Motor neuron (in vitro differentiated cells): ENCODE data around the gene TIMM8B. TPM values are rescaled to one million over a fixed set of nuclear protein-coding genes. Genes with fewer than 3 reads are reported as not detected.

Source experiments
- ATAC-seq, 8 experiments: fragments of 200-7000 bp; cut with Tn5 transposase; replicated peaks in 6 of 8; 2 replicates each; pipeline ENCODE4 v1.8.0; 2021; ENCODE audit warnings: mild to moderate bottlenecking in 8 of 8, moderate library complexity in 8 of 8
- H3K27ac ChIP-seq, 2 donors: fragments of 250-450 bp; sonication (Bioruptor Pico); 2 replicates each; pipeline ENCODE4 v1.9.0; 2021; ENCODE audit warnings: antibody characterized with exemption in 2 of 2, mild to moderate bottlenecking in 2 of 2, moderate library complexity in 1 of 2
- H3K4me1 ChIP-seq, 2 donors: fragments of 250-450 bp; sonication (Bioruptor Pico); replicated peaks in 1 of 2; 2 replicates each; pipeline ENCODE4 v1.6.1; 2021; ENCODE audit warnings: antibody characterized with exemption in 2 of 2, mild to moderate bottlenecking in 2 of 2, moderate library complexity in 1 of 2
- H3K4me3 ChIP-seq, 5 donors: fragments of 250-450 bp; sonication (Bioruptor Pico); 2 replicates each; pipeline ENCODE4 v1.9.0; 2021; ENCODE audit warnings: antibody characterized with exemption in 5 of 5, mild to moderate bottlenecking in 5 of 5, moderate library complexity in 4 of 5
- WGBS, 10 experiments: fragments of 450-650 bp; shearing (Covaris generic); methylation state at CpG; one replicate each; pipeline ENCODE4 v1.0.0; 2022; 5-methylcytosine and 5-hydroxymethylcytosine counted together
- in situ Hi-C, 9 experiments: fragments of 400-800 bp; cut with MboI; loops; one replicate each; pipeline ENCODE4 v1.15.0; 2021; ENCODE audit warnings: low sequenced_read_pairs in 9 of 9, low pct_unique_long_range_greater_than_20kb in 2 of 9; ENCODE audit not compliant: unreplicated experiment in 9 of 9
- total RNA-seq, 8 experiments: library from RNA; unstranded; fragments of 300-600 nt; gene quantifications; 2 replicates each; pipeline versions ENCODE4 v1.2.3 to v1.2.4, GENCODE V29; 2022

Gene TIMM8B, protein sequence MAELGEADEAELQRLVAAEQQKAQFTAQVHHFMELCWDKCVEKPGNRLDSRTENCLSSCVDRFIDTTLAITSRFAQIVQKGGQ
- total RNA-seq, result 100 to 1,000 TPM in 7 of 8 experiments, 10 to 100 TPM in 1; 94.3 to 189 (median 128) TPM

DNA sequence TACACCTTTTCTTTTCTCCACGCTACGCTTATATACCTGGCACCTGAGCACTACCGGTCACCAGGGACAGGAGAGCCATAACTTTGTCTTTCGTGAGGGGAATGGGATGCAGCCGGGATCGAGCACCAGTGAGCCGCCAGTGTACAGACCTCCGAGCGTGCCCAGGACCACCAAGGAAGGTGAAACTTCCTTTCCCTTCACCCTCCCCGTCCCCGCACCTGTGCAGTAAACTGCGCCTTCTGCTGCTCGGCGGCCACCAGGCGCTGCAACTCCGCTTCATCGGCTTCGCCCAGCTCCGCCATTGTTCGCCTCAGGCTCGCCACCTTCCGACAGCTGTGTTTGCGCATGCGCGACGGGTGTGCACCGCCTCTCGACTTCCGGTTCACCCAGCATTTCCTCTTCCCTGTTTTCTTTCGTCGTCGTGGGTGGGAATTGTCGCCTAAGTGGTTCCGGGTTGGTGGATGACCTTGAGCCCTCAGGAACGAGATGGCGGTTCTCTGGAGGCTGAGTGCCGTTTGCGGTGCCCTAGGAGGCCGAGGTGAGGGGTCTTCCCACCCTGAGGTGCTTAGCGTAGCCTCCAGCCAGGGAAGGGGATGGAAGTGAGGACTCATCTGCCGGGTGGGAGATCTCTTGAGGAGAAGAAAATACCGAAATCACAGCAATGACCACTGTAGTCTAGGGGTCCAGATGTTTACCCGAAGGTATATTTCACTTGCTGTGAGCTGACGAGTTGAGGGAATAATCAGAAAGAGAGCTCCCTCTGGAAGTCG is at the start of gene TIMM8B, which contains the start of gene SDHD:
Gene TIMM8B (minus strand): TSS at position 335 of the 770 bp plus-strand sequence. CDS start 33 bp downstream, at position 302.
Gene SDHD (plus strand): TSS at position 452 of the 770 bp plus-strand sequence. CDS start 35 bp downstream, at position 487.
- H3K4me3 ChIP-seq, result peak within 1 kb of the TSS; percentile 80 to 97 (median 88)
- peak; percentile 90 to 98 (median 96) for ATAC-seq
- 0 to 2% (median 0%) methylated on average over 1 to 22 of the region's 45 CpGs; no CpG with 5 or more reads in 1 of the 10 experiments for WGBS, 10 experiments
- peaks cover 17 to 19% of the 10 kb centered on the region in 2 donors for H3K4me1 ChIP-seq
- in situ Hi-C loops, result loop anchor here in 1 of 9 experiments (25.0 kb wide), 1 partner anchor 176 kb away; the partner anchor contains the start of gene PLET1
- peak within 1 kb of the TSS; percentile 82 to 92 for H3K27ac ChIP-seq

DNA sequence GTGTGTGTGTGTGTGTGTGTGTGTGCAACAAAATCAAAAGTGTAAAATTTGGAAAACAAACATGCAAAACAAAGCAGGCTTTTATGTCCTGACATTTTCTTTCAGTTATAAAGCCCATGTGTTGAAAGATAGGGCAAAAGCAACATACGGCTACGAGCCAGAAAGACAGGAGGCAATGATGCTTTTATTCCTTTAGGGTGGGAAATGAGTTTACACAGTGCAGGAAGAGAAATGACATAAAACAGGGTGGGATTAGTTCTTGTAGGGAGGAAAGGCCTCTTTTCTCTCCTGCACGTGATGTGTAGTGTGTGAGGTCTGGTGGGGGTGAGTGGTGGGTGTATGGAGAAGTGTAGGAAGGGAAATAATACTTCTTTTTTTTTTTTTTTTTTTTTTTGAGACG is 47.9 kb upstream of the TIMM8B start:
- no peak for ATAC-seq
- in situ Hi-C loops, result no loop called here
- WGBS, 10 experiments, result 60 to 100% (median 92%) methylated on average over 2 to 3 of the region's 4 CpGs; no CpG with 5 or more reads in 2 of the 10 experiments

GRCh38 chr11:112132737-112133136 is 46.2 kb upstream of the TIMM8B start:
- Histone ChIP-seq H3K4me1 (peaks cover 7 to 9% of the 10 kb centered on the region in 2 donors), H3K27ac (no peak overlapping the region), H3K4me3 (no peak overlapping the region)
- 60 to 100% (median 84%) methylated on average over 1 of the region's 2 CpGs; no CpG with 5 or more reads in 6 of the 10 experiments for WGBS, 10 experiments
- in situ Hi-C loops, result no loop called here
- ATAC-seq, result no peak

More for the DNA sequence above, 47.9 kb upstream of the TIMM8B start:
- Histone ChIP-seq H3K4me1 (no peaks in the 10 kb centered on the region), H3K4me3 (no peak overlapping the region), H3K27ac (no peak overlapping the region)

DNA sequence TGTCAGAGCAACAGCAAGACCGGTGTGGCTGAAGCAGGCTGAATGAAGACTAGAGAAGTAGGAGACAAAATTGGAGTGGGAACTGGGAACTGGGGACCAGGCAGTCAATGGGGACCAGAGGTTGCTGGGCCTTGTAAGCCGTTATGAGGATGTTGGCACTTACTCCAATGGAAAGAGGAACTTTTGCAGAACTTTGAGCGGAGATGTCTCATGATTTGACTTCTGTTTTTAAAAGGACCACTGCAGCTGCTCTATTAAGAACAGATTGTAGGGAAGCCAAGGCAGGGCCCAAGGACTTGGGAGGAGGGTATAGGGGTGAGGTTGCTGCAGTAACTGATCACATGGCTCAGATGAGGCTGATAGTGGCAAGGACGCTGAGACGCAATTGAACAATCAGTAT is 43.1 kb upstream of the TIMM8B start:
- in situ Hi-C loops, result no loop called here
- Histone ChIP-seq H3K27ac (no peak overlapping the region), H3K4me1 (peaks cover 7 to 9% of the 10 kb centered on the region in 2 donors), H3K4me3 (no peak overlapping the region)
- ATAC-seq, result no peak
- 82 to 100% (median 96%) methylated on average over 1 to 5 of the region's 5 CpGs; no CpG with 5 or more reads in 1 of the 10 experiments for WGBS, 10 experiments

DNA sequence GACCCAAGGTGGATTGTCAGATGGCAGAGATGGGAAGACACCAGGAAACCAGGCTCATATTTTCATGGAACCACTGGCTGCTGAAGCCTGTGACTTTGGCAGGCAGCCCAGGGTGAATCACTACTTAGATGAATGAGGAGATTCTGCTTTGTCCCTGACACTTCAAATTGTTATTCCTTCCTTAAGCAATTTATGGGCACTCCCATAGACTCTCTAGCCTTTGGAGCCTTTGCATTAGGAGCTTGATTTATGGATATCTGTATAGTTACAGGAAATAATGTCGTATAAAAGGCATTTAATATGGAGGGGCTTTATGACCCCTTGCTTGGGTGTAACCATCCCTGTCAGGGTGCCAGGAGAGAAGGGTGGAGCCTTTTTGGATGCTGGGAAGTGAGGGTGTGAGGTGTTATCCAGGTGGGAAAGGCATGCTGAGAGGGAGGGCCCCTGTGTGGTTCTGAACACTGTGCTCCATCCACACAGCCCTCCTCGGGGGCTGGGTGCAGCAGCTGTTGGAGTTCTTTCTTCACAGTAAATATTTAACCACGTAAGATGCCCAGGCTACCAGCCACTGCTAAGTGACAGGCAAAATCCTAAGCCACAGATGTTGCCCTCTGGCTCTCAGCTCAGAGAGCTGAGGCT is 42.0 kb upstream of the TIMM8B start:
- WGBS, 10 experiments, result 0 to 20% (median 10%) methylated on average over 1 to 3 of the region's 3 CpGs; no CpG with 5 or more reads in 5 of the 10 experiments
- H3K27ac ChIP-seq, result no peak overlapping the region

GRCh38 chr11:112127056-112127455 is 40.5 kb upstream of the TIMM8B start:
- WGBS, 10 experiments, result 57 to 100% (median 100%) methylated on average over 1 of the region's 2 CpGs; no CpG with 5 or more reads in 3 of the 10 experiments
- in situ Hi-C loops, result no loop called here
- Histone ChIP-seq H3K4me3 (no peak overlapping the region), H3K4me1 (peaks cover 7 to 9% of the 10 kb centered on the region in 2 donors), H3K27ac (no peak overlapping the region)
- no peak for ATAC-seq

More for the DNA sequence above, 42.0 kb upstream of the TIMM8B start:
- no peak overlapping the region for H3K4me3 ChIP-seq
- ATAC-seq, result peak; percentile 89 to 98 (median 95)
- H3K4me1 ChIP-seq, result peaks cover 7 to 9% of the 10 kb centered on the region in 2 donors
- in situ Hi-C loops, result no loop called here

DNA sequence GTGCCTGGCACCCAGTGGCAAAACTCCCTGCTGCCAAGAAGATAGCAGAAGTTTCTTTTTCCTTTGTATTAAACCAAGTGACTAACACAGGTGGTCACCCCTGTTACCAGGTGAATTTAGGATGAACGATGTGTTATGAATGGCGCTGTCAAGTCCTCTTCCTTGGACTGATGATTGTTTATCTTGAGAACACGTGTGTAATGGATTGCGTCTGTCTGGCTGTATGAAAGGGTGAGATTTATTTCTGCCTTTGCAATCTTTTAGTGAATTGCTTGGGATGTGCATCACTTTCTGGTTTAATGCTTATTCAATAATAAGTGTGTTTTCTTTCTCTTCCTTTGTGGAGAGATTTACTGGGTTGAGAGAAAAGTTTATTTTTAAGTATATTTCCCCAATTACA is 36.6 kb upstream of the TIMM8B start:
- in situ Hi-C loops, result no loop called here
- WGBS, 10 experiments, result 14 to 100% (median 83%) methylated on average over 1 to 4 of the region's 4 CpGs; no CpG with 5 or more reads in 1 of the 10 experiments

DNA sequence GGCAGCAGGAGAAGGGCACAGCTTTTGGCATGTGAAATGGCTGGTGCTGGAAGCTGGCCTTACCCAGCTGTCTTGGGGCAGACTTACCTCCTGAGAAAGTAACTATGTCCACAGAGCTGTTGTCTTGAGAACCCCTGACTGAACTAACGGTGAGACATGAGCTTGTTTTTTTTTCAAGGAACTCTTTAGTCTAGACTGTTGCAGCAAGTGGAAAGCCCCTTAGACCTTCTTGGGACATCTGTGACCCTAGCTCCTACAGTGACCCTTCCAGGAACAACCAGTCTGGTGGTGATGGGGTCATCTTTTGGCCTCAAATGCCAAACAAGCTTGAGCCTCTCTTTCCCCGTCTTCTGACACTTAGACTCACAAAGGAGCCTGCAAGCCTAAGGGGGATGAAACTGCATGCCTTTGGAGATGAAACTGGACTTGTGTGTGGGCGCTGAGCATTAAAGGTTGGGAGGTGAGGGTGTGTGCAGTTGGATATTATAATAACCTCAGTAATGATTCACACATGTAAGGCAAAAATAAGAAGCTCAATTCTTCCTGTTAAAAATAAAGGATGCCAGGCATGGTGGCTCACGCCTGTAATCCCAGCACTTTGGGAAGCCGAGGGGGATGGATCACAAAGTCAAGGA is 35.5 kb upstream of the TIMM8B start:
- in situ Hi-C loops, result no loop called here
- 74 to 100% (median 93%) methylated on average over 1 to 4 of the region's 5 CpGs; no CpG with 5 or more reads in 1 of the 10 experiments for WGBS, 10 experiments
- no peak overlapping the region for H3K27ac ChIP-seq
- ATAC-seq, result peak in 1 of 8 experiments; percentile 51
- no peaks in the 10 kb centered on the region for H3K4me1 ChIP-seq
- no peak overlapping the region for H3K4me3 ChIP-seq

More for the DNA sequence above, 36.6 kb upstream of the TIMM8B start:
- H3K4me3 ChIP-seq, result no peak overlapping the region
- peaks cover 0 to under 1% of the 10 kb centered on the region in 2 donors for H3K4me1 ChIP-seq
- peak in 3 of 8 experiments; percentile 20 to 76 (median 44) for ATAC-seq
- no peak overlapping the region for H3K27ac ChIP-seq

- Histone ChIP-seq H3K4me1 (no peaks in the 10 kb centered on the region), H3K27ac (no peak overlapping the region), H3K4me3 (no peak overlapping the region)
- ATAC-seq, result no peak
- 57 to 100% (median 93%) methylated on average over 1 to 2 of the region's 2 CpGs; no CpG with 5 or more reads in 6 of the 10 experiments for WGBS, 10 experiments
- in situ Hi-C loops, result no loop called here
Observed at GRCh38 chr11:112118176-112118575, 31.6 kb upstream of the TIMM8B start.

DNA sequence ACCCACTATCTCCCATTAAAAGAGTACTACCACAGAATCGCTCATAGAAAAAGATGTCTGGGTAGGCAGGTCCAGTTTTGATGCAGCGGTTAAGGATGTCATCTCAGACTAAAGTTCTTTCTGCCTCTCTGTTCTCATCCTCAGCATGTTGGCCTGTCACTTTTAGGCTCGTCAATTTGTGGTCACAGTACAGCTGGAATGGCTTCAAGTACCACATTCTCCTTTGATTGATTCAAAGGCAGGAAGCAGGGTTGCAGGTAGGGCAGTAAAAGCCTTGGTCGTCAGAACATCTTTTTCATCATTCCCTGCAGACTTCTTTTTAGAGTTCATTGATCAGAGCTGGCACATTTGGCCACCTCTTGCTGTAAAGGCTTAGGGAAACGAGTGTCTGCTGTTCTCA is 28.8 kb upstream of the TIMM8B start:
- Histone ChIP-seq H3K4me1 (no peaks in the 10 kb centered on the region), H3K4me3 (no peak overlapping the region), H3K27ac (no peak overlapping the region)
- ATAC-seq, result no peak
- in situ Hi-C loops, result no loop called here
- WGBS, 10 experiments, result 53 to 100% (median 81%) methylated on average over 1 to 5 of the region's 5 CpGs

DNA sequence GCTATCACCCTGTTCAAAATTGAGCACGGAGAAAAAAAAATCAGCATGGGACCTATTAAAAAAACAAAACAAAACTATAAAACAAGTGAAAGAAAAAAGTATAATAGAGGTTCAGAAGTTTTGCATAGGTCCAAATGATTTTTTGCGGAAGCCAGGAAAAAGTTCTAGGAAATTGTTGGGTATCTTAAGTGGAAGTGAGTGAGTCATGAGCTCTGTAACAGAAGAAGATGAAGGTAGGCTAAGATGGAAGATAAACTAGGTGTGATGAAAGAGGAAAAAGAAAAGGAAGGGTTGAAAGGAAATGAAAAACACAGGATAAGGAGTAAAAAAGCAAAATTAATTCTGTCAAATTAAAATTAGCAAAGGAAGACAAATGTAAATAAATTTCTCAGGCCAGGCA is 27.9 kb upstream of the TIMM8B start:
- WGBS, 10 experiments, result 73 to 100% (median 93%) methylated on average over 2 of the region's 2 CpGs; no CpG with 5 or more reads in 1 of the 10 experiments
- in situ Hi-C loops, result no loop called here
- Histone ChIP-seq H3K4me3 (no peak overlapping the region), H3K4me1 (no peaks in the 10 kb centered on the region), H3K27ac (no peak overlapping the region)
- ATAC-seq, result no peak

- Histone ChIP-seq H3K4me1 (no peaks in the 10 kb centered on the region), H3K27ac (no peak overlapping the region), H3K4me3 (no peak overlapping the region)
- peak in 6 of 8 experiments; percentile 51 to 79 (median 65) for ATAC-seq
- in situ Hi-C loops, result no loop called here
- WGBS, 10 experiments, result 44 to 100% (median 66%) methylated on average over 1 to 6 of the region's 6 CpGs
Observed at GRCh38 chr11:112113539-112114457, 27.2 kb upstream of the TIMM8B start.
